MM.1S (cell line): Measurements from ENCODE around the gene ERI3.

ENCODE experiments used
- DNase-seq: peaks from one replicate; pipeline ENCODE4 v3.0.0-alpha.2; 2015
- H2AFZ ChIP-seq: fragments of 300-600 bp; sonication (generic); 2 replicates; pipeline ENCODE4 v1.6.0; 2016; ENCODE audit warnings: antibody characterized with exemption, low read length
- H3F3A ChIP-seq: fragments of 300-600 bp; sonication (generic); 2 replicates; pipeline ENCODE4 v1.6.1; 2016; ENCODE audit warnings: mild to moderate bottlenecking, antibody characterized with exemption, low read length, moderate library complexity, mixed read lengths; ENCODE audit not compliant: insufficient read depth
- H3K27ac ChIP-seq: fragments of 300-600 bp; sonication (generic); 2 replicates; pipeline ENCODE4 v1.5.1; 2016; ENCODE audit warnings: mild to moderate bottlenecking, low read length
- H3K27me3 ChIP-seq: fragments of 300-600 bp; sonication (generic); replicated peaks from 2 replicates; pipeline ENCODE4 v1.6.0; 2016; ENCODE audit warnings: low read length; ENCODE audit not compliant: insufficient read depth
- H3K36me3 ChIP-seq: fragments of 300-600 bp; sonication (generic); replicated peaks from 2 replicates; pipeline ENCODE4 v1.6.1; 2016; ENCODE audit warnings: mild to moderate bottlenecking, low read length, mixed read lengths; ENCODE audit not compliant: insufficient read depth
- H3K4me1 ChIP-seq: fragments of 300-600 bp; sonication (generic); 2 replicates; pipeline ENCODE4 v1.6.1; 2016; ENCODE audit warnings: low read length, mixed read lengths
- H3K4me2 ChIP-seq: fragments of 300-600 bp; sonication (generic); 2 replicates; pipeline ENCODE4 v1.6.0; 2016; ENCODE audit warnings: low read depth, low read length
- H3K4me3 ChIP-seq: fragments of 300-600 bp; sonication (generic); 2 replicates; pipeline ENCODE4 v1.5.1; 2016; ENCODE audit warnings: low read length, mixed read lengths
- H3K79me2 ChIP-seq: fragments of 300-600 bp; sonication (generic); 2 replicates; pipeline ENCODE4 v1.6.1; 2016; ENCODE audit warnings: mixed run types, low read length, mixed read lengths
- H3K9ac ChIP-seq: fragments of 300-600 bp; sonication (generic); 2 replicates; pipeline ENCODE4 v1.6.1; 2016; ENCODE audit warnings: low read length, mixed read lengths
- H3K9me2 ChIP-seq: fragments of 300-600 bp; sonication (generic); replicated peaks from 2 replicates; pipeline ENCODE4 v1.6.1; 2016; ENCODE audit warnings: mild to moderate bottlenecking, low read length, mixed read lengths; ENCODE audit not compliant: insufficient read depth
- H3K9me3 ChIP-seq: fragments of 300-600 bp; sonication (generic); replicated peaks from 2 replicates; pipeline ENCODE4 v1.6.1; 2016; ENCODE audit warnings: mild to moderate bottlenecking, low read length, mixed read lengths; ENCODE audit not compliant: insufficient read depth
- H4K20me1 ChIP-seq: fragments of 300-600 bp; sonication (generic); 2 replicates; pipeline ENCODE4 v1.6.1; 2016; ENCODE audit warnings: mild to moderate bottlenecking, low read length, moderate library complexity, mixed read lengths; ENCODE audit not compliant: insufficient read depth
- CTCF ChIP-seq: fragments of 300-600 bp; sonication (generic); IDR thresholded peaks from 2 replicates; pipeline ENCODE4 v1.5.1; 2016; ENCODE audit warnings: antibody characterized with exemption, low read length, mixed read lengths
- EZH2 ChIP-seq: fragments of 300-600 bp; sonication (generic); optimal IDR thresholded peaks from 2 replicates; pipeline ENCODE3; 2017; ENCODE audit warnings: low read depth, mild to moderate bottlenecking, antibody characterized with exemption, low read length, mixed read lengths
- EZH2phosphoT487 ChIP-seq: fragments of 300-600 bp; sonication (generic); IDR thresholded peaks from 2 replicates; pipeline ENCODE4 v1.6.1; 2018; ENCODE audit warnings: antibody characterized with exemption, low read length

The ERI3 gene

DNA sequence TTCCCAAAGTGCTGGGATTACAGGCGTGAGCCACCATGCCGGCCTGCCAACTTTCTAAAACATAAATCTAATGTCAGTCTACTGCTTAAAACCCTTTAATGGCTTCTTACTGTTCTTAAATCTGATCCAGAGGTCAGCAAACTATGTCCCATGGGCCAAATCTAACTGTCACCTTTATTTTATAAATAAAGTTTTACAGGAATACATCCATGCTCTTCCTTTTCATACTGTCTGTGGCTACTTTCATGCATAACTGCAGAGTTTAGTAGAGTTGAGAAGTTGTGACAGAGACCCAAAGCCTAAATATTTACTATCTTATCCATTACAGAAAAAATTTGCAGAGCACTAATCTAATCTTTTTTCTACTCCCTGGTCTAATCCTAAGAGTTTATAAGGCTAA is 3.8 kb downstream of the ERI3 start:
- DNase-seq, result no peak
- no peaks in the 10 kb centered on the region for H4K20me1 ChIP-seq
- H3K4me1 ChIP-seq, result peaks cover 12% of the 10 kb centered on the region

GRCh38 chr1:44348061-44348485 is 7.0 kb downstream of the ERI3 start:
- Histone ChIP-seq H3K27me3 (no peaks in the 10 kb centered on the region), H3K9ac (no peak overlapping the region), H3K4me3 (no peak overlapping the region), H3K9me2 (no peaks in the 10 kb centered on the region), H3K9me3 (no peaks in the 10 kb centered on the region), H3K4me2 (no peak overlapping the region), H3K36me3 (no peaks in the 10 kb centered on the region), H3K79me2 (peaks cover 36% of the 10 kb centered on the region), H4K20me1 (no peaks in the 10 kb centered on the region), H3F3A (no peaks in the 10 kb centered on the region), H2AFZ (no peak overlapping the region), H3K27ac (no peak overlapping the region), H3K4me1 (no peaks in the 10 kb centered on the region)
- DNase-seq, result no peak
- TF ChIP-seq EZH2phosphoT487 (no peak), CTCF (no peak), EZH2 (no peak)

More for the DNA sequence above, 3.8 kb downstream of the ERI3 start:
- H3K4me2 ChIP-seq, result no peak overlapping the region
- H3K9ac ChIP-seq, result no peak overlapping the region
- H3K27me3 ChIP-seq, result no peaks in the 10 kb centered on the region
- H3K36me3 ChIP-seq, result no peaks in the 10 kb centered on the region
- H3K79me2 ChIP-seq, result peaks cover 30% of the 10 kb centered on the region
- H3K9me3 ChIP-seq, result no peaks in the 10 kb centered on the region
- H3K9me2 ChIP-seq, result no peaks in the 10 kb centered on the region
- no peak overlapping the region for H3K27ac ChIP-seq
- no peak overlapping the region for H2AFZ ChIP-seq
- no peaks in the 10 kb centered on the region for H3F3A ChIP-seq
- TF ChIP-seq EZH2 (no peak), EZH2phosphoT487 (no peak), CTCF (no peak)
- H3K4me3 ChIP-seq, result no peak overlapping the region

DNA sequence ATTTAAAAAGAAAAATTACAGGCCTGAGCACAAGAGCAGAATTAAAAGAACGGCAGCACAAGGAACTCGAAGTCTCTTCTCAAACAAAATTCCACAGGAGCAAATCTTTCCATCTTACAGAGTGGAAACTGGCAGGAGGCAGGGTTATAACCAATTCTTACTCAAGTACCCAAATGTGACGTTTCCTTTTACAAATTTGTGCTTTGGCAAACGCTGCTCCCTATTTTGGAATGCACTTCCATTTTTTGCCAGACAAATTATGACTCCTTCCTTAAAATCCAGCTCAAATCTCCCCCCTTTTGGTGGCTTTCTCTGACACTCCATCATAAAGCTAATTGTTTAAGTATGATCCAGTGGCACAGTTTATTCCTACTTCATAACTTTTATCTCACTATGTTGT is 7.8 kb downstream of the ERI3 start:
- Histone ChIP-seq H3K4me2 (no peak overlapping the region), H3K4me3 (no peak overlapping the region), H3K9ac (no peak overlapping the region), H3K27me3 (no peaks in the 10 kb centered on the region), H4K20me1 (no peaks in the 10 kb centered on the region), H3K9me2 (no peaks in the 10 kb centered on the region), H3K9me3 (no peaks in the 10 kb centered on the region), H3K27ac (no peak overlapping the region), H3K4me1 (no peaks in the 10 kb centered on the region), H3K79me2 (peaks cover 32% of the 10 kb centered on the region), H3F3A (no peaks in the 10 kb centered on the region), H3K36me3 (no peaks in the 10 kb centered on the region), H2AFZ (no peak overlapping the region)
- no peak for DNase-seq
- TF ChIP-seq EZH2phosphoT487, result no peak
- TF ChIP-seq EZH2, result no peak
- no peak for TF ChIP-seq CTCF
